Testis (tissue), 3 donors: ENCODE measurements around the gene LIMS2. TPM values are rescaled to one million over a fixed set of nuclear protein-coding genes. Genes with fewer than 3 reads are reported as not detected.

Source experiments
- DNase-seq: peaks from one replicate; pipeline ENCODE4 v3.0.0-alpha.2; 2019
- H3K27ac ChIP-seq, 2 donors: fragments of 200-600 bp; sonication (generic); one replicate each; pipeline ENCODE4 v1.5.1; 2019
- H3K27me3 ChIP-seq: fragments of 200-600 bp; sonication (generic); one replicate; pipeline ENCODE4 v1.5.1; 2019
- H3K36me3 ChIP-seq: fragments of 200-600 bp; sonication (generic); one replicate; pipeline ENCODE4 v1.5.1; 2017; ENCODE audit warnings: low read depth; ENCODE audit errors: missing control alignments
- H3K4me1 ChIP-seq: fragments of 200-600 bp; sonication (generic); one replicate; pipeline ENCODE4 v1.5.1; 2019
- H3K4me3 ChIP-seq, 2 donors: fragments of 200-600 bp; sonication (generic); one replicate each; pipeline ENCODE4 v1.5.1; 2017 to 2019
- H3K9me3 ChIP-seq: fragments of 200-600 bp; sonication (generic); one replicate; pipeline ENCODE4 v1.5.1; 2017
- POLR2A ChIP-seq: fragments of 450-650 bp; IDR thresholded peaks from one replicate; pipeline ENCODE4 v1.6.1; 2017; ENCODE audit warnings: antibody characterized with exemption, mild to moderate bottlenecking, moderate library complexity
- WGBS, 2 donors: methylation state at CpG; one replicate each; pipeline ENCODE4 v1.1.5; 2018; 5-methylcytosine and 5-hydroxymethylcytosine counted together
- intact Hi-C: fragments of 100-400 bp; cut with DNase I; formaldehyde crosslinking; loops from one replicate; pipeline ENCODE4 v1.15.1; 2023; ENCODE audit warnings: low total_unique reads
- polyA plus RNA-seq: library from polyadenylated mRNA; stranded (reverse); fragments of 350-450 nt; fragmentation: Illumina TruSeq; extraction: RNeasy Lipid Tissue Mini Kit (QIAGEN cat#74804); gene quantifications from one replicate; pipeline ENCODE4 v1.2.3, GENCODE V29; 2014; ENCODE audit warnings: low read depth, low replicate concordance; ENCODE audit not compliant: insufficient read depth
- total RNA-seq, 2 donors: library from RNA; depleted of rRNA; stranded (reverse); fragments of >200 nt; gene quantifications; one replicate each; pipeline ENCODE4 v1.2.3, GENCODE V29; 2016
- TF ChIP-seq, protein P1 (sequence below), 3 experiments: fragments of 450-650 bp in 2 of 3; fragments of 200-600 bp in 1 of 3; sonication (generic) in 1 of 3; IDR thresholded peaks; one replicate each; pipeline ENCODE4 v1.5.1; 2016 to 2019; ENCODE audit warnings: antibody characterized with exemption in 3 of 3, mild to moderate bottlenecking in 2 of 3, moderate library complexity in 1 of 3

LIMS2 gene
- total and polyA plus RNA-seq, 3 donors from 2014 or later = 19.0 to 23.6 (median 19.3) TPM

DNA sequence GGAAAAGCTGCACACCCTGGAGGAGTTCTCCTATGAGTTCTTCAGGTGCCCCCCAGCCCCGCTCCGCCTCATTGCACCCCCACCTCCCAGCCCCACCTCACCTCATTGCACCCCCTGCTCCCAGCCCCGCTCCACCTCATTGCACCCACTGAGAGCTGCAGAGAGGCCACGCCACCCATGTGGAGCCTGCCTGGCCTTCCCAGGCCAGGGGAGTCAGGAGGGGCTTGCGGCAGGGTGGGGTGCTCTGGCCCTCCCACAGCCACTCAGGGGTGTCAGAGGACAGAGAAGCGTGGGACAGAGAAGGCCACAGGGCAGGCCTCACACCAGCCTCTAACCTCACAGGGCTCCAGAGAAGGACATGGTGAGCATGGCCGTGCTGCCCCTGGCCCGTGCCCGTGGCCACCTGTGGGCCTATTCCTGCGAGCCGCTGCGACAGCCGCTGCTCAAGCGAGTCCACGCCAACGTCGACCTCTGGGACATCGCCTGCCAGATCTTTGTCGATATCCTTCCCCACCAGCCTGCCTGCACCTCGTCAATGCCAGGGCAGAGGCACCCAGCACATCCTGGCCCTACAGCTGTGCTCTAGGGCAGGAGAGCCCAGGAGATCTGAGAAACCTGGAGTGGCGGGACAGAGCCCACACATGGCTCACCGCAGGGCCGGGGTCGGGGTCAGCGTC is 44.3 kb downstream of the LIMS2 start:
- Histone ChIP-seq H3K36me3 (no peaks in the 10 kb centered on the region), H3K9me3 (no peaks in the 10 kb centered on the region), H3K4me3 (no peak overlapping the region), H3K27ac (no peak overlapping the region), H3K27me3 (no peaks in the 10 kb centered on the region), H3K4me1 (peaks cover 2% of the 10 kb centered on the region)
- no peak for DNase-seq
- TF ChIP-seq, protein P1, sequence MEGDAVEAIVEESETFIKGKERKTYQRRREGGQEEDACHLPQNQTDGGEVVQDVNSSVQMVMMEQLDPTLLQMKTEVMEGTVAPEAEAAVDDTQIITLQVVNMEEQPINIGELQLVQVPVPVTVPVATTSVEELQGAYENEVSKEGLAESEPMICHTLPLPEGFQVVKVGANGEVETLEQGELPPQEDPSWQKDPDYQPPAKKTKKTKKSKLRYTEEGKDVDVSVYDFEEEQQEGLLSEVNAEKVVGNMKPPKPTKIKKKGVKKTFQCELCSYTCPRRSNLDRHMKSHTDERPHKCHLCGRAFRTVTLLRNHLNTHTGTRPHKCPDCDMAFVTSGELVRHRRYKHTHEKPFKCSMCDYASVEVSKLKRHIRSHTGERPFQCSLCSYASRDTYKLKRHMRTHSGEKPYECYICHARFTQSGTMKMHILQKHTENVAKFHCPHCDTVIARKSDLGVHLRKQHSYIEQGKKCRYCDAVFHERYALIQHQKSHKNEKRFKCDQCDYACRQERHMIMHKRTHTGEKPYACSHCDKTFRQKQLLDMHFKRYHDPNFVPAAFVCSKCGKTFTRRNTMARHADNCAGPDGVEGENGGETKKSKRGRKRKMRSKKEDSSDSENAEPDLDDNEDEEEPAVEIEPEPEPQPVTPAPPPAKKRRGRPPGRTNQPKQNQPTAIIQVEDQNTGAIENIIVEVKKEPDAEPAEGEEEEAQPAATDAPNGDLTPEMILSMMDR (IDR thresholded peaks at IDR 0.05) = no peak
- TF ChIP-seq POLR2A = no peak
- 90 to 94% methylated on average over 19 to 25 of the region's 25 CpGs for WGBS, 2 donors
- intact Hi-C loops = no loop called here

DNA sequence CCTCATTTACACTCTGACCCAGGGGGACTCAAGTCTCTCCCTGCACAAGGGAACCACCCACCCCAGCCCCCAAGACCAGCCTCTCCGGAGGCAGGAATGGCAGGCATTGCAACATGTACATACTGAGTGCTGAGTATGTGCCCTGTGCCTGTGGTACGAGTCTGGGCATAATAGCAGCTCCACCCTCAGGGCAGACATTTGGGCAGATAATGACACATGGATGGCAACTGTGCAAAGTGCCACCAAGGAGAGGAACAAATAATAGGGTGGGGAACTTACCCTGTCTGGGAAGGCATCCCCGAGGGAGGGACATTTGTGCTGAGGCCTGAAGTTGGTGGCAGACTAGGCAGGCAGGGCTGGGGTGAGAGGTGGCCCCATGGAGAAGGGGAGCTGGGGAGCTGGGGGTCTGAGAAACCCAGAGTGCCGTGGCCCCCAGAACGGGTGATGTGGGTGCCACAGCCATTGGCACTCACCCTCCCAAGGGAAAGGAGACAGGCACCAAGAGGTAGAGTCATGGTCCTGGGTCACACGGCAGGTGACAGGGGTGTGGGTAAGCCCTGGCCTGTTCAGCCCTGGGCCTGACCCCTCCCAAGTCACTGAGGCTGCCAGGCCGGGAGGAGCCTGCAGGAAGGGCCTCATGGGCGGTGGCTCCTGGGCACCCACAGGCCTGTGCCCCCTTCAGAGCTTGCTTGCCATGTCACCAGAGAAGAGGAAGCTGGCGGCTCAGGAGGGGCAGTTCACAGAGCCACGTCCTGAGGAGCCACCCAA is 45.0 kb downstream of the LIMS2 start:
- Histone ChIP-seq H3K9me3 (no peaks in the 10 kb centered on the region), H3K4me1 (peaks cover 2% of the 10 kb centered on the region), H3K4me3 (no peak overlapping the region), H3K27me3 (no peaks in the 10 kb centered on the region), H3K27ac (no peak overlapping the region), H3K36me3 (no peaks in the 10 kb centered on the region)
- WGBS, 2 donors = 84 to 91% methylated on average over 6 to 10 of the region's 10 CpGs
- intact Hi-C loops = no loop called here
- no peak for DNase-seq
- TF ChIP-seq, protein P1 (IDR thresholded peaks at IDR 0.05) = no peak
- TF ChIP-seq POLR2A = no peak

DNA sequence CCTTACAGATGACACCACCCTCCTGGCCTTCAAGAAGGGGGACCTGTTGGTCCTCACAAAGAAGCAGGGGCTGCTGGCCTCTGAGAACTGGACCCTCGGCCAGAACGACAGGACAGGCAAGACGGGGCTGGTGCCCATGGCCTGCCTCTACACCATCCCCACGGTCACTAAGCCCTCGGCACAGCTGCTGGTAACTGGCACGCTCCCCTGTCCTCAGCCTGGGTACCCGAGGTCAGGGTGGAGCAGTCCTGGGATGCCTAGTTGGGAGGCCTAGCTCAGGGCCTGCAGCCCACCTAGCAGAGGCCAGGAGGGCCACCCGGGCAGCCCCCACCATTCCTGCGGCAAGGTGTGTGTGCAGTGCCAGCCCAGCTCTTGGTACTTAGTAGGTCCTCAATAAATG is 45.7 kb downstream of the LIMS2 start:
- whole genome bisulfite sequencing, 2 donors = 86% methylated on average over 9 of the region's 9 CpGs; no CpG with 5 or more reads in 1 of the 2 donors
- no peaks in the 10 kb centered on the region for H3K36me3 ChIP-seq
- TF ChIP-seq, protein P1 (IDR thresholded peaks at IDR 0.05) = no peak
- TF ChIP-seq POLR2A = no peak
- H3K27me3 ChIP-seq = no peaks in the 10 kb centered on the region
- DNase-seq = no peak
- no peak overlapping the region for H3K4me3 ChIP-seq
- H3K9me3 ChIP-seq = no peaks in the 10 kb centered on the region
- intact Hi-C loops = no loop called here
- peaks cover 2% of the 10 kb centered on the region for H3K4me1 ChIP-seq
- no peak overlapping the region for H3K27ac ChIP-seq

DNA sequence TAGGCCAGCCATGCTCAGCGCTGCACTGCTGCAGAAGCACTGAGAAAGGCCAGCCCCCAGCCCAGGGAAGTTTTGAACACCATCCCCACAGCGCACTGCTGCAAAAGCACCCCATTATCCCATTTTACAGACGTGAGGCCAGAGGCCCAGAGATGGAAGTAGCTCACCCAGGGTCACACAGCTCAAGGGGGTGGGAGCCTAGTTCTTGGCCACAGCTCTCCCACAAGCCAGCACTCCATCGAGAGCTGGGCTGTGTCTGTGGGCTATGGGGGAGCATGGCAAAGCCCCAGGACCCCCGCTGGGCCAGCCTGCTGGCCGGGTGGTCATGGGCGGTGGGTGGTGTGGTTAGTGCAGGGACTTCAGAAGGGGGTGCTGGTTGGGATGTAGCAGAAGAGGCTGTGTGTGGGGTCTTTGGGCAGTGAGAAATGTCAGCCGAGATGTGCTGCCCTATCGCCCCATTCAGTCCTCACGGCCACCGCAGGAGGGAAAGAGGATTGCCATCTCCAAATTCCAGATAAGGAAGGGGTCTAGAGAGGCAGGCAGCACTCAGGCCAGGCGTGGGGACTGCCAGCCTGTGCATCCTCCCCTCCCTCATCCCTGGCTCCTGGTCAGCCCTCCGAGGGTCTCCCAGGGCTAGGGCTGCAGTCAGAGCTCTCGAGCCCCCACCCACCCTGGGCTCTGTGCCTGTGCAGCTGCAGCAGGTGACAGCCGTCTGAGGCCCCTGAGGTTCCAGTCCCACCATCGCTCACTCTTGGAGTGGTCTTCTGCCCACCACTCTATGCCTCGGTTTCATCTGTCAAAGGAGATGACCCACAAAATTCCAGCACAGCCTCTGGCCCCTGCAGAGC is 46.3 kb downstream of the LIMS2 start:
- DNase-seq = no peak
- Histone ChIP-seq H3K27me3 (no peaks in the 10 kb centered on the region), H3K4me1 (peaks cover under 1% of the 10 kb centered on the region), H3K36me3 (no peaks in the 10 kb centered on the region), H3K4me3 (no peak overlapping the region), H3K27ac (no peak overlapping the region), H3K9me3 (no peaks in the 10 kb centered on the region)
- intact Hi-C loops = no loop called here
- TF ChIP-seq POLR2A = no peak
- TF ChIP-seq, protein P1 (IDR thresholded peaks at IDR 0.05) = no peak
- 83 to 85% methylated on average over 11 to 17 of the region's 17 CpGs for WGBS, 2 donors
